GM12878 (cell line): ENCODE data around the gene ENTPD6. TPM values are rescaled to one million over a fixed set of nuclear protein-coding genes. Genes with fewer than 3 reads are reported as not detected.

ENCODE experiments used
- ATAC-seq: fragments of 200-7000 bp; cut with Tn5 transposase; 3 replicates; pipeline ENCODE4 v1.9.1; 2020; ENCODE audit warnings: mild to moderate bottlenecking, moderate library complexity
- BruUV-seq: library from RNA; stranded (reverse); fragments of 400-500 nt; replicated peaks from 2 replicates; lab custom pipeline; 2021; lab: Mats Ljungman, UMichigan
- CTCF ChIA-PET: fragments of 300-600 bp; sonication (Branson Sonifier 250); formaldehyde crosslinking; extraction: SDS; loops from one replicate; lab custom pipeline; 2021; ENCODE audit warnings: inconsistent platforms; lab: Yijun Ruan, JAX
- POLR2A ChIA-PET: fragments of 350-600 bp; formaldehyde crosslinking; extraction: SDS; loops from one replicate; lab custom pipeline; 2021; ENCODE audit warnings: inconsistent platforms; lab: Charles Lee
- RAD21 ChIA-PET: fragments of 300-600 bp; sonication (Branson Sonifier 250); formaldehyde crosslinking; loops from one replicate; lab custom pipeline; 2023; ENCODE audit warnings: antibody characterized with exemption; ENCODE audit not compliant: unreplicated experiment; lab: Charles Lee
- SMC1A ChIA-PET: fragments of 300-600 bp; sonication (Branson Sonifier 250); formaldehyde crosslinking; loops from one replicate; lab custom pipeline; 2023; ENCODE audit not compliant: unreplicated experiment, uncharacterized antibody; lab: Charles Lee
- DNase-seq: peaks from one replicate; pipeline ENCODE4 v3.0.0-alpha.2; 2011; ENCODE audit warnings: low read depth, low spot score
- FAIRE-seq: peaks from 3 replicates; lab custom pipeline; 2011; peaks lifted over from hg19 to GRCh38; lab: Jason Lieb, UNC
- H2AFZ ChIP-seq: 2 replicates; pipeline ENCODE4 v1.6.0; 2011; ENCODE audit warnings: low read depth, low read length, control low read depth; ENCODE audit not compliant: control insufficient read depth
- H3K27ac ChIP-seq: 2 replicates; pipeline ENCODE4 v1.5.1; 2011; ENCODE audit warnings: control low read depth; ENCODE audit not compliant: control insufficient read depth, insufficient read depth
- H3K27me3 ChIP-seq, 2 experiments: replicated peaks in 1 of 2; 2 replicates each; pipeline versions ENCODE4 v1.6.0 to v1.6.1; 2011; ENCODE audit warnings: low read length in 1 of 2; ENCODE audit not compliant: control insufficient read depth in 2 of 2, insufficient read depth in 2 of 2
- H3K36me3 ChIP-seq, 2 experiments: 2 replicates each; pipeline ENCODE4 v1.5.1; 2011; ENCODE audit warnings: low read length in 1 of 2; ENCODE audit not compliant: control insufficient read depth in 2 of 2, insufficient read depth in 2 of 2
- H3K4me1 ChIP-seq: 2 replicates; pipeline ENCODE4 v1.6.1; 2011; ENCODE audit warnings: mild to moderate bottlenecking, low read length, moderate library complexity, mixed read lengths; ENCODE audit not compliant: control insufficient read depth, insufficient read depth
- H3K4me2 ChIP-seq: 2 replicates; pipeline ENCODE4 v1.6.0; 2011; ENCODE audit warnings: control low read depth; ENCODE audit not compliant: control insufficient read depth, insufficient read depth
- H3K4me3 ChIP-seq: fragments of 200-600 bp; sonication (generic); 2 replicates; pipeline ENCODE4 v1.5.1; 2016
- H3K79me2 ChIP-seq: 2 replicates; pipeline ENCODE4 v1.6.0; 2011; ENCODE audit warnings: low read length; ENCODE audit not compliant: control insufficient read depth, insufficient read depth
- H3K9ac ChIP-seq: 2 replicates; pipeline ENCODE4 v1.8.0; 2011; ENCODE audit warnings: low read length, control low read depth, mixed read lengths; ENCODE audit not compliant: control insufficient read depth, insufficient read depth
- H3K9me3 ChIP-seq: replicated peaks from 3 replicates; pipeline ENCODE4 v1.5.1; 2011; ENCODE audit warnings: mild to moderate bottlenecking, low read length; ENCODE audit not compliant: control insufficient read depth, insufficient read depth
- H4K20me1 ChIP-seq: 2 replicates; pipeline ENCODE4 v1.6.0; 2011; ENCODE audit not compliant: control insufficient read depth, insufficient read depth
- JUND ChIP-seq: IDR thresholded peaks from 2 replicates; pipeline ENCODE4 v1.6.1; 2012; ENCODE audit warnings: low read depth, mild to moderate bottlenecking, low read length, improper control_type of control experiment, moderate library complexity
- KDM1A ChIP-seq: fragments of 200-600 bp; sonication (generic); IDR thresholded peaks from 2 replicates; pipeline ENCODE4 v1.6.1; 2016; ENCODE audit warnings: borderline replicate concordance
- MYB ChIP-seq: fragments of 150-350 bp; IDR thresholded peaks from 2 replicates; pipeline ENCODE4 v1.6.1; 2014; ENCODE audit warnings: mild to moderate bottlenecking, low read depth, low read length, borderline replicate concordance
- POLR2AphosphoS2 ChIP-seq: IDR thresholded peaks from 2 replicates; pipeline ENCODE4 v1.6.1; 2011; ENCODE audit warnings: low read depth, mild to moderate bottlenecking, low read length, improper control_type of control experiment, moderate library complexity
- SMAD1 ChIP-seq: fragments of 450-650 bp; IDR thresholded peaks from 2 replicates; pipeline ENCODE4 v1.6.1; 2018; ENCODE audit warnings: mild to moderate bottlenecking, low read depth; ENCODE audit not compliant: partially characterized antibody
- SREBF2 ChIP-seq: IDR thresholded peaks from 2 replicates; pipeline ENCODE4 v1.6.1; 2012; ENCODE audit warnings: mild to moderate bottlenecking, low read length
- ZNF622 ChIP-seq: fragments of 450-650 bp; IDR thresholded peaks from 2 replicates; pipeline ENCODE4 v1.6.1; 2017; ENCODE audit warnings: mild to moderate bottlenecking, inconsistent platforms
- WGBS: methylation state at CpG from one replicate; pipeline ENCODE4 v1.1.6; 2016; ENCODE audit warnings: low lambda C conversion rate; ENCODE audit not compliant: insufficient replicate concordance, insufficient coverage; ENCODE audit errors: missing lambda C conversion rate; 5-methylcytosine and 5-hydroxymethylcytosine counted together
- in situ Hi-C: fragments of 300-500 bp; cut with MboI; formaldehyde crosslinking; loops from 9 replicates; pipeline ENCODE4 v1.14.3; 2018; ENCODE audit warnings: mixed read lengths
- intact Hi-C: fragments of 100-400 bp; cut with micrococcal nuclease; formaldehyde crosslinking; loops from one replicate; pipeline ENCODE4 v1.14.2; 2022; ENCODE audit not compliant: unreplicated experiment
- polyA plus RNA-seq, 11 experiments: library from polyadenylated mRNA; depleted of rRNA in 4 of 11; unstranded in 6 of 11; stranded (reverse) in 5 of 11; fragments of >200 nt; fragmentation: Nextera tagmentation in 4 of 11; fragmentation: Illumina TruSeq in 1 of 11; extraction: Ambion mirVana in 4 of 11; extraction: Trizol in 1 of 11; gene quantifications; 1 replicate in 1 of 11; 2 replicates in 10 of 11; pipeline versions ENCODE4 v1.2.1 to v1.2.3, GENCODE V29; 2011 to 2016; ENCODE audit warnings: inconsistent platforms in 2 of 11, missing spikeins in 2 of 11, low read depth in 1 of 11
- total RNA-seq, 4 experiments: library from RNA; depleted of rRNA in 3 of 4; stranded (reverse); fragments of >200 nt in 3 of 4; fragmentation: Illumina TruSeq in 1 of 4; extraction: Trizol in 1 of 4; gene quantifications; 2 replicates each; pipeline versions ENCODE4 v1.2.1 to v1.2.3, GENCODE V29; 2013 to 2021
- TF ChIP-seq, protein P1 (sequence below): fragments of 450-650 bp; IDR thresholded peaks from 2 replicates; pipeline ENCODE4 v1.6.1; 2017; ENCODE audit warnings: antibody characterized with exemption, mild to moderate bottlenecking, moderate library complexity
- TF ChIP-seq, protein P2 (sequence below): IDR thresholded peaks from 2 replicates; pipeline ENCODE4 v1.6.1; 2012; ENCODE audit warnings: low read depth, low read length, improper control_type of control experiment
- TF ChIP-seq, protein P3 (sequence below): fragments of 450-650 bp; IDR thresholded peaks from 2 replicates; pipeline ENCODE4 v1.6.1; 2017; ENCODE audit warnings: mild to moderate bottlenecking, low read depth, inconsistent platforms; ENCODE audit not compliant: poor library complexity, severe bottlenecking

The ENTPD6 gene
- total and polyA plus RNA-seq, 10 of the 15 experiments (the other 5 are each of a cell fraction or from before 2014, with no cell fraction given): 0.53 to 45.4 (median 31.1) TPM

GRCh38 chr20:25214819-25215218 is 19.3 kb downstream of the ENTPD6 start:
- no peak overlapping the region for H3K9ac ChIP-seq
- H3K4me1 ChIP-seq: no peaks in the 10 kb centered on the region
- no peak overlapping the region for H3K4me3 ChIP-seq
- in situ Hi-C loops: no loop called here
- 96% methylated on average over 6 of the region's 7 CpGs for WGBS
- ChIA-PET POLR2A (no interaction called here), CTCF (interaction anchor here (0.5 to 1.5 kb wide), 2 partner anchors 10 to 184 kb away, joined by 3 read pairs; no protein-coding TSS in a partner anchor), SMC1A (no interaction called here), RAD21 (interaction anchor here (0.6 kb wide), 1 partner anchor 8 kb away, joined by 4 read pairs; no protein-coding TSS in a partner anchor)
- H3K4me2 ChIP-seq: no peak overlapping the region
- intact Hi-C loops: no loop called here
- no peak overlapping the region for H2AFZ ChIP-seq
- BruUV-seq: no TSS peak
- H3K79me2 ChIP-seq: no peaks in the 10 kb centered on the region
- FAIRE-seq: no peak
- peaks cover 8 to 14% of the 10 kb centered on the region in 2 experiments; a peak in 3 of 4 replicates for H3K36me3 ChIP-seq
- H4K20me1 ChIP-seq: no peaks in the 10 kb centered on the region
- ATAC-seq: no peak
- H3K27ac ChIP-seq: no peak overlapping the region
- no peaks in the 10 kb centered on the region for H3K27me3 ChIP-seq
- H3K9me3 ChIP-seq: no peaks in the 10 kb centered on the region
- no peak for DNase-seq
- TF ChIP-seq, protein P1, sequence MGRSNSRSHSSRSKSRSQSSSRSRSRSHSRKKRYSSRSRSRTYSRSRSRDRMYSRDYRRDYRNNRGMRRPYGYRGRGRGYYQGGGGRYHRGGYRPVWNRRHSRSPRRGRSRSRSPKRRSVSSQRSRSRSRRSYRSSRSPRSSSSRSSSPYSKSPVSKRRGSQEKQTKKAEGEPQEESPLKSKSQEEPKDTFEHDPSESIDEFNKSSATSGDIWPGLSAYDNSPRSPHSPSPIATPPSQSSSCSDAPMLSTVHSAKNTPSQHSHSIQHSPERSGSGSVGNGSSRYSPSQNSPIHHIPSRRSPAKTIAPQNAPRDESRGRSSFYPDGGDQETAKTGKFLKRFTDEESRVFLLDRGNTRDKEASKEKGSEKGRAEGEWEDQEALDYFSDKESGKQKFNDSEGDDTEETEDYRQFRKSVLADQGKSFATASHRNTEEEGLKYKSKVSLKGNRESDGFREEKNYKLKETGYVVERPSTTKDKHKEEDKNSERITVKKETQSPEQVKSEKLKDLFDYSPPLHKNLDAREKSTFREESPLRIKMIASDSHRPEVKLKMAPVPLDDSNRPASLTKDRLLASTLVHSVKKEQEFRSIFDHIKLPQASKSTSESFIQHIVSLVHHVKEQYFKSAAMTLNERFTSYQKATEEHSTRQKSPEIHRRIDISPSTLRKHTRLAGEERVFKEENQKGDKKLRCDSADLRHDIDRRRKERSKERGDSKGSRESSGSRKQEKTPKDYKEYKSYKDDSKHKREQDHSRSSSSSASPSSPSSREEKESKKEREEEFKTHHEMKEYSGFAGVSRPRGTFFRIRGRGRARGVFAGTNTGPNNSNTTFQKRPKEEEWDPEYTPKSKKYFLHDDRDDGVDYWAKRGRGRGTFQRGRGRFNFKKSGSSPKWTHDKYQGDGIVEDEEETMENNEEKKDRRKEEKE: no peak
- TF ChIP-seq, protein P2, sequence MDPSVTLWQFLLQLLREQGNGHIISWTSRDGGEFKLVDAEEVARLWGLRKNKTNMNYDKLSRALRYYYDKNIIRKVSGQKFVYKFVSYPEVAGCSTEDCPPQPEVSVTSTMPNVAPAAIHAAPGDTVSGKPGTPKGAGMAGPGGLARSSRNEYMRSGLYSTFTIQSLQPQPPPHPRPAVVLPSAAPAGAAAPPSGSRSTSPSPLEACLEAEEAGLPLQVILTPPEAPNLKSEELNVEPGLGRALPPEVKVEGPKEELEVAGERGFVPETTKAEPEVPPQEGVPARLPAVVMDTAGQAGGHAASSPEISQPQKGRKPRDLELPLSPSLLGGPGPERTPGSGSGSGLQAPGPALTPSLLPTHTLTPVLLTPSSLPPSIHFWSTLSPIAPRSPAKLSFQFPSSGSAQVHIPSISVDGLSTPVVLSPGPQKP: no peak
- TF ChIP-seq SMAD1 (no peak), JUND (no peak), MYB (no peak), KDM1A (no peak), ZNF622 (no peak), SREBF2 (no peak), POLR2AphosphoS2 (no peak)
- TF ChIP-seq, protein P3, sequence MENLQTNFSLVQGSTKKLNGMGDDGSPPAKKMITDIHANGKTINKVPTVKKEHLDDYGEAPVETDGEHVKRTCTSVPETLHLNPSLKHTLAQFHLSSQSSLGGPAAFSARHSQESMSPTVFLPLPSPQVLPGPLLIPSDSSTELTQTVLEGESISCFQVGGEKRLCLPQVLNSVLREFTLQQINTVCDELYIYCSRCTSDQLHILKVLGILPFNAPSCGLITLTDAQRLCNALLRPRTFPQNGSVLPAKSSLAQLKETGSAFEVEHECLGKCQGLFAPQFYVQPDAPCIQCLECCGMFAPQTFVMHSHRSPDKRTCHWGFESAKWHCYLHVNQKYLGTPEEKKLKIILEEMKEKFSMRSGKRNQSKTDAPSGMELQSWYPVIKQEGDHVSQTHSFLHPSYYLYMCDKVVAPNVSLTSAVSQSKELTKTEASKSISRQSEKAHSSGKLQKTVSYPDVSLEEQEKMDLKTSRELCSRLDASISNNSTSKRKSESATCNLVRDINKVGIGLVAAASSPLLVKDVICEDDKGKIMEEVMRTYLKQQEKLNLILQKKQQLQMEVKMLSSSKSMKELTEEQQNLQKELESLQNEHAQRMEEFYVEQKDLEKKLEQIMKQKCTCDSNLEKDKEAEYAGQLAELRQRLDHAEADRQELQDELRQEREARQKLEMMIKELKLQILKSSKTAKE: no peak
